ENCODE data around the gene BTBD19. TPM values are rescaled to one million over a fixed set of nuclear protein-coding genes. Genes with fewer than 3 reads are reported as not detected.

Gene BTBD19
- polyA plus RNA-seq, 1 donor (not counting 4 experiments of a cell fraction or from before 2014, with no cell fraction given), result 2.9 TPM

GRCh38 chr1:44777969-44778635, 30.2 kb upstream of the BTBD19 start:
- Histone ChIP-seq H3K36me3 (ENCODE audit: control insufficient read depth in 2 of 2, extremely low read depth in 1 of 2, insufficient read depth in 2 of 2, low read length in 2 of 2) (peaks cover 26 to 47% of the 10 kb centered on the region in 2 experiments), H3K9me1 (ENCODE audit: control insufficient read depth, extremely low read depth, insufficient read depth, low read length) (peaks cover 2% of the 10 kb centered on the region), H3K9me3 (ENCODE audit: control insufficient read depth, low read depth, low read length) (no peaks in the 10 kb centered on the region), H3K27ac (ENCODE audit: control insufficient read depth, insufficient read depth, low read length) (no peak overlapping the region), H3K9ac (ENCODE audit: control insufficient read depth, extremely low read depth, insufficient read depth, low read length) (peak overlapping the region; percentile 92), H2AFZ (ENCODE audit: control insufficient read depth, low read length) (no peak overlapping the region), H4K20me1 (ENCODE audit: control insufficient read depth, extremely low read depth, insufficient read depth, low read length) (peaks cover 19% of the 10 kb centered on the region), H3K4me3 (ENCODE audit: control insufficient read depth in 2 of 3, extremely low read depth in 1 of 3, insufficient read depth in 2 of 3, low read depth in 1 of 3, low read length in 3 of 3) (peak overlapping the region in 2 of 3 experiments; percentile 85 to 94), H3K27me3 (ENCODE audit: control insufficient read depth, extremely low read depth, insufficient read depth, low read length) (no peaks in the 10 kb centered on the region), H3K4me1 (ENCODE audit: control insufficient read depth, extremely low read depth, insufficient read depth, low read length) (peaks cover 17% of the 10 kb centered on the region), H3K4me2 (ENCODE audit: control insufficient read depth, extremely low read depth, insufficient read depth, low read depth, low read length) (peak overlapping the region; percentile 92), H3K79me2 (ENCODE audit: control insufficient read depth, insufficient read depth, low read length) (peaks cover 36% of the 10 kb centered on the region)
- DNase-seq (ENCODE audit: low read depth, low spot score) (no peak), FAIRE-seq (no peak)
- no peak for TF ChIP-seq CTCF (optimal IDR thresholded peaks at IDR 0.05 in 1 of 3, IDR thresholded peaks at IDR 0.05 in 1 of 3, conservative IDR thresholded peaks at IDR 0.05 in 1 of 3; ENCODE audit: extremely low read depth in 1 of 3, insufficient read depth in 2 of 3, low read length in 3 of 3)
- TF ChIP-seq EZH2 (IDR thresholded peaks at IDR 0.05; ENCODE audit: low read length), result no peak
- dilution Hi-C loops (cut with MboI; ENCODE audit: extremely low pct_ligation_motif_present, low sequenced_read_pairs), result no loop called here

- DNase-seq (ENCODE audit: low read depth, low spot score) (no peak), FAIRE-seq (no peak)
- Histone ChIP-seq H3K4me3 (ENCODE audit: control insufficient read depth in 2 of 3, extremely low read depth in 1 of 3, insufficient read depth in 2 of 3, low read depth in 1 of 3, low read length in 3 of 3) (no peak overlapping the region), H3K27me3 (ENCODE audit: control insufficient read depth, extremely low read depth, insufficient read depth, low read length) (no peaks in the 10 kb centered on the region), H3K4me1 (ENCODE audit: control insufficient read depth, extremely low read depth, insufficient read depth, low read length) (peaks cover 22% of the 10 kb centered on the region), H2AFZ (ENCODE audit: control insufficient read depth, low read length) (no peak overlapping the region), H3K9me3 (ENCODE audit: control insufficient read depth, low read depth, low read length) (no peaks in the 10 kb centered on the region), H3K79me2 (ENCODE audit: control insufficient read depth, insufficient read depth, low read length) (peaks cover 36% of the 10 kb centered on the region), H3K9ac (ENCODE audit: control insufficient read depth, extremely low read depth, insufficient read depth, low read length) (no peak overlapping the region), H3K27ac (ENCODE audit: control insufficient read depth, insufficient read depth, low read length) (no peak overlapping the region), H4K20me1 (ENCODE audit: control insufficient read depth, extremely low read depth, insufficient read depth, low read length) (peaks cover 19% of the 10 kb centered on the region), H3K36me3 (ENCODE audit: control insufficient read depth in 2 of 2, extremely low read depth in 1 of 2, insufficient read depth in 2 of 2, low read length in 2 of 2) (peaks cover 26 to 47% of the 10 kb centered on the region in 2 experiments), H3K9me1 (ENCODE audit: control insufficient read depth, extremely low read depth, insufficient read depth, low read length) (peaks cover 2% of the 10 kb centered on the region), H3K4me2 (ENCODE audit: control insufficient read depth, extremely low read depth, insufficient read depth, low read depth, low read length) (peak overlapping the region; percentile 11)
- dilution Hi-C loops (cut with MboI; ENCODE audit: extremely low pct_ligation_motif_present, low sequenced_read_pairs), result no loop called here
- TF ChIP-seq CTCF (optimal IDR thresholded peaks at IDR 0.05 in 1 of 3, IDR thresholded peaks at IDR 0.05 in 1 of 3, conservative IDR thresholded peaks at IDR 0.05 in 1 of 3; ENCODE audit: extremely low read depth in 1 of 3, insufficient read depth in 2 of 3, low read length in 3 of 3), result no peak
- TF ChIP-seq EZH2 (IDR thresholded peaks at IDR 0.05; ENCODE audit: low read length), result no peak
These were observed 29.4 kb upstream of the BTBD19 start for GRCh38 chr1:44778705-44779576.
